ENCODE data around the gene SLC8B1. TPM values are rescaled to one million over a fixed set of nuclear protein-coding genes. Genes with fewer than 3 reads are reported as not detected.
A peak's percentile ranks its signal among the peaks of the same experiment; 100 is the strongest.

Gene SLC8B1
- 10 to 100 TPM; 50.5 to 57.3 TPM for total RNA-seq
- long read RNA-seq, partial matches to known transcripts, result 36 of 59 reads
- long read RNA-seq, other reads (novel, unspliced or antisense), result 20 of 59 reads

- ATAC-seq, result peak; percentile 98
- peak; percentile 79 to 91 for DNase-seq
- intact Hi-C loops (cut with DNase I, micrococcal nuclease), result no loop called here
Measured at GRCh38 chr12:113334786-113335539, at the start of gene SLC8B1. TSS of gene SLC8B1 (minus strand) at chr12:113335109. CDS start at chr12:113332878, 2,231 bp downstream.

- ATAC-seq (no peak), DNase-seq (no peak)
- intact Hi-C loops (cut with DNase I, micrococcal nuclease), result no loop called here
Measured at GRCh38 chr12:113382206-113382605, 47.3 kb upstream of the SLC8B1 start.

GRCh38 chr12:113381220-113381619 lies 46.3 kb upstream of the SLC8B1 start:
- no peak for ATAC-seq
- DNase-seq, result no peak
- intact Hi-C loops (cut with DNase I, micrococcal nuclease), result no loop called here

GRCh38 chr12:113378291-113378690 lies 43.4 kb upstream of the SLC8B1 start:
- ATAC-seq (no peak), DNase-seq (no peak)
- intact Hi-C loops (cut with DNase I, micrococcal nuclease), result no loop called here

- intact Hi-C loops (cut with DNase I, micrococcal nuclease), result no loop called here
- no peak for DNase-seq
- no peak for ATAC-seq
Measured at GRCh38 chr12:113374823-113375428, 40.0 kb upstream of the SLC8B1 start.

- peak in 1 of 2 donors; percentile 18 for DNase-seq
- no peak for ATAC-seq
- intact Hi-C loops (cut with DNase I, micrococcal nuclease), result no loop called here
Measured at GRCh38 chr12:113373969-113374368, 39.1 kb upstream of the SLC8B1 start.

- intact Hi-C loops (cut with DNase I, micrococcal nuclease), result no loop called here
- ATAC-seq, result no peak
Measured at GRCh38 chr12:113373440-113373839, 38.5 kb upstream of the SLC8B1 start.

GRCh38 chr12:113372371-113372770 lies 37.5 kb upstream of the SLC8B1 start:
- ATAC-seq, result no peak
- intact Hi-C loops (cut with DNase I, micrococcal nuclease), result no loop called here
- no peak for DNase-seq

More at GRCh38 chr12:113373440-113373839, 38.5 kb upstream of the SLC8B1 start:
- no peak for DNase-seq

- ATAC-seq (no peak), DNase-seq (no peak)
- intact Hi-C loops (cut with DNase I, micrococcal nuclease), result no loop called here
Measured at GRCh38 chr12:113371808-113372207, 36.9 kb upstream of the SLC8B1 start.

- DNase-seq (no peak), ATAC-seq (no peak)
- intact Hi-C loops (cut with DNase I, micrococcal nuclease), result no loop called here
Measured at GRCh38 chr12:113370923-113371682, 36.2 kb upstream of the SLC8B1 start.

- intact Hi-C loops (cut with DNase I, micrococcal nuclease), result no loop called here
- DNase-seq, result no peak
- ATAC-seq, result no peak
Measured at GRCh38 chr12:113369391-113369985, 34.6 kb upstream of the SLC8B1 start.

- intact Hi-C loops (cut with DNase I, micrococcal nuclease), result no loop called here
- DNase-seq (no peak), ATAC-seq (no peak)
Measured at GRCh38 chr12:113368331-113368730, 33.4 kb upstream of the SLC8B1 start.

- intact Hi-C loops (cut with DNase I, micrococcal nuclease), result no loop called here
- no peak for DNase-seq
- no peak for ATAC-seq
Measured at GRCh38 chr12:113366827-113367226, 31.9 kb upstream of the SLC8B1 start.

- DNase-seq, result no peak
- intact Hi-C loops (cut with DNase I, micrococcal nuclease), result no loop called here
- no peak for ATAC-seq
Measured at GRCh38 chr12:113365639-113366395, 30.9 kb upstream of the SLC8B1 start.

- DNase-seq (no peak), ATAC-seq (no peak)
- intact Hi-C loops (cut with DNase I, micrococcal nuclease), result no loop called here
Measured at GRCh38 chr12:113364698-113365097, 29.8 kb upstream of the SLC8B1 start.

GRCh38 chr12:113361574-113362370 lies 26.9 kb upstream of the SLC8B1 start:
- intact Hi-C loops (cut with DNase I, micrococcal nuclease), result no loop called here
- no peak for DNase-seq
- no peak for ATAC-seq

- peak in 1 of 2 donors; percentile 18 for DNase-seq
- intact Hi-C loops (cut with DNase I, micrococcal nuclease), result no loop called here
- ATAC-seq, result no peak
Measured at GRCh38 chr12:113359939-113360748, 25.2 kb upstream of the SLC8B1 start.

Measured in left colon (tissue), 2 donors.